ENCODE results near the gene IGSF11.
"Not testable (repeated sequence)": the region's sequence is repeated elsewhere in the genome, so short reads cannot be mapped to it uniquely, and the experiment has no call there.

Gene IGSF11

DNA sequence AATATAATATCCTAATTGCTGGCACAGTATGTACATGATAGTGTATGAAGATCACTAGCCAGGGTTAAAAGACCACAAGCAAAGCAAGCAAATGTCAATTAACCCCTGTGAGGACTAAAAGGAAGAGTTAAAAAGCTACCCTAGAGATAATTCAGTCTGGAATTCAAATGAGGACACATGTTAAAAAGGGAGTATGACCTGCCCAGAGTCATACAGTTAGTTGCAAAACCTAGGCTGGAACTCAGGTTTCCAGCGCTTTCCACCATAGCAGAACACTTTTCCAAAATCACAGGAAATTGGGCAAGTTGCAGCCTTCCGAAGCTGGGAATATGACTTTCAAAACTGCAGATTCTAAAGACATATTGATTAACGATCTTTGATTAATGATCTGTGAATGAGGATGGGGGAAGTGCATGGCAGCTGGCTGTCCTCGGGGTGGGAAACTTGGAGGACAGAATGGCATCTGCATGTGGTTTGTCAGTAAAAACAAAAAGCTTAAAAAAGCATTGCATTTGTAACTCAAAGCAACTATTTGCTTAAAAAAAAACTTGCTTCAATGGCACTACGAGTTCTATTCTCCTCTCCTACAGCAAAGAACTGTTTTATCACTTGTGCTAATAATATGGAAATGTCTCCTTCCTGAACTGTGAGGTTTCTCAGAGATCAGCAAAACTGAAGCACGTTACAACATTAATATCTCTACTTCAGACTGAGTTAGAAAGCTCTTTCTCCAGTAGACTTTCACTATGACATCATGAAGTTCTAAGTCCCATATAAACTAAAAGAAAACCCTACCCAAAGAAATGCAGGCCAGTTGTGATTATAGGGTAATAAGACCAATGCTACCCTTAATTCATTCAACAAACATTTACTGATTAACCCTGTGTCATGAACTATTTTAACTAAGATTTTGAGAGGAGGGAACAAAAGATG, 46.2 kb downstream of the IGSF11 start:
- no peak for DNase-seq

DNA sequence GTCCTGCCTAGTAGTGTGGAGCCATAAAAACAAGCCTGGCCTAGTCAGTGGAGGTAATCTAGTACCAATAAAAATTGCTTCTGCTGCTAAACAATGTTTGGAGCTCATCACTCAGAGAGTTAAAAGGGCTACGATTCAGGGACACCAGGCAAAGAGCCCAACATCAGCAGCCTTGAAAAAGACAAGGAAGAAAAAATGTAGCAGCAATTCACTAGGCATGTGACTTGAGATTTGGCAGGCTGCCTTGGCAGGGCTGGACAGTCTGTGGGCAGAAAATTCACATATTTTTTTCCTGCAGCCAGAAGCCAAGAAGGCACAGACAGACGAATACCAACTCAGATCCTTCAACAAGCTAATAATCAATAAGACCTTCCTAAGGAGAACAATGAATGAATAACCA, 47.2 kb downstream of the IGSF11 start:
- DNase-seq: no peak

DNA sequence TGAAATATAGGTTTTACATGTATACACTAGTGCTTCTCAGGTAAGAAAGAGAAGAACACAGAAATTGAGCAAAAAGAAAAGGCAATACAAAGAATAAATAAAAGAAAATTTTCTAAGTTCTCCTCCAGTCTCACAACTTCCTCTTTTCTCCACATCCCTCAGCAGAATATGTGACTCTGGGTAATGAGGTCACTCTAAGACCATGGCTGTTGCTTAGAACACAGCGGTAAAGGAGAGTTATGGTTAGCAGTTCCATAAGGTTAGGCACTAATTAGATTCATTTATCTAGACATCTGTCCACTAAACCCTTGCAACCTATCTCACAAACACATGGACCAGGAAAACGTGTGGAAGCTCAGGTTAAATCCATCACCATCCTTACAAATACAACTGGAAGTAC, 47.9 kb downstream of the IGSF11 start:
- no peak for DNase-seq

DNA sequence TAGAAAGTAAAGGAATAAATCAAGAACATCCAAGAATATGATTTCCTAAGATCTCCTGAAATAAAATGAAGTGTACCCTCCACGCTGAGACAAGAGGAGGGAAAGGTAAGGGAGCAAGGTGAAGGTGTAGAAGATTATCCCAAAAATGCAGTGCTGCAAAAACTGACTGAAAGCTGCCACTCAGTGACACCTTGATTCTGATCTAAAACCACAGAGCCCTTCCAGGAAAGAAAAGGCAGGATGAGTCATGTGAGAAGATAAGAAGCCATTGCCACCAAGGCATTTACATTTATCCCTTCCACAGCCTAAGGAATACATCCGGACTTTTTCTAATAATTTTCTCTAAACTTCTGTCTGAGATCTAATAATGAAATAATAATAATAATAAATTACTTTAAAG, 49.9 kb downstream of the IGSF11 start:
- no peak for DNase-seq

DNA sequence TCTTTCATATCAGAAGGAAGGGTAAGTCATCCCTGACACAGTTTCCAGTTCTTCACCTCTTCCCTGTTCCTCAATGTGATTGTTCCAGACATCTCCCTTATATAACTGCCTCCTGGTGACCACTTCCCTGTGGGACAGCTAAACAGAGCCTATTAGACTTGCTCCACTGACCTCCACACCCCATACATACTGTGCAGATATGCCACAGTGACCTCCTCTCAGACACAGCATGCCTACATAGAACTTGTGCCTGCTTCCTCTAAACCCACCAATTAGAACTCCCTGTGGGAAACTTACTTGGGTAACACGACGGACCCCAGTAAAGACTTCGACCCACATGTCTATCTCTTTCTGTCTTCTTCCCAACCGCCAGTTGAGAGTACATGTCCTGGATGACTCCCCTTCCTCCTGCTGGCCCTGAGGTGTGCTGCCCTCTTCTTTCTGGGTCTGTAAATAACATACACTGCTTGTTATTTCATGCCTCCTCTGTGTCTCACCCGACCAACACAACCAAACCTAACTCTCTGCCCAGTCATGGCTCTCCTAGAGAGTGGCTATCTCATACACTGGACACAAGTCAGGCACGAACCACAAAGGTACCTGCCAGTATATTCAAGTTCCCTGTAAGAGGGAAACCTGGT, 53.0 kb downstream of the IGSF11 start:
- DNase-seq: no peak

DNA sequence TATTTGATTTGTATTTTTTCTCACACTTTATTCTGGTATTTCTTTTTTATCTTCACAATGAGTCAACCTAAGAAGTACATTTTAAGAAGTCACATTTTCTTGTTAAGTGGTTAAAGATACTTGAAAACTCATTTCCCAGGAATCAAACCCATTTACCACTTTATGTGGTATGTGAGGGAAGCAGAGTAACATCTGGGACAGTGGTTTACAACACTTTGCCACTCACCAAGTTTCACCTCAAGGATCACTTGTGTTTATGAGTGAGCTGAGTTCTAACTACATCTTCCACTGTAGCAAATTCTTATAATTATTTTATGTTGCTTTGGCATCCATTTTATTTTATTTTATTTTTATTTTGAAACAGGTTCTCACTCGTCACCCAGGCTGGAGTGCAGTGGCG, 53.8 kb downstream of the IGSF11 start:
- DNase-seq: no peak

DNA sequence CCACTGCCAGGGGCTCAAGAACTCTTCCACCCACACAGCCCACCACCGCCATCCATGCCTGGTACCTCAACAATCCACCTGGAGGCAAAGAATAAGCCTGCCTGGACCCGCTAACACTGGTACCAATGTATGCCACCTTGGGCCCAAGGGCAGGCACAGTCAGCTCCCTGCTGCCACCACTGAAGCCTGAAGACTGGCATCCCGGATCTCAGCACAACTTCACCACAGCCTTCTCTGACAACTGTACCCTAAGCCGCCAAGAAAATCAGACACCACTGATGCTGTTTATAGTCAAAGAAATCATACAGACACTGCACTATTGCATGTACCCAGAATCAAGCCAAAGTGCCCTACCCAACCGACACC, 56.3 kb downstream of the IGSF11 start:
- no peak for DNase-seq

DNA sequence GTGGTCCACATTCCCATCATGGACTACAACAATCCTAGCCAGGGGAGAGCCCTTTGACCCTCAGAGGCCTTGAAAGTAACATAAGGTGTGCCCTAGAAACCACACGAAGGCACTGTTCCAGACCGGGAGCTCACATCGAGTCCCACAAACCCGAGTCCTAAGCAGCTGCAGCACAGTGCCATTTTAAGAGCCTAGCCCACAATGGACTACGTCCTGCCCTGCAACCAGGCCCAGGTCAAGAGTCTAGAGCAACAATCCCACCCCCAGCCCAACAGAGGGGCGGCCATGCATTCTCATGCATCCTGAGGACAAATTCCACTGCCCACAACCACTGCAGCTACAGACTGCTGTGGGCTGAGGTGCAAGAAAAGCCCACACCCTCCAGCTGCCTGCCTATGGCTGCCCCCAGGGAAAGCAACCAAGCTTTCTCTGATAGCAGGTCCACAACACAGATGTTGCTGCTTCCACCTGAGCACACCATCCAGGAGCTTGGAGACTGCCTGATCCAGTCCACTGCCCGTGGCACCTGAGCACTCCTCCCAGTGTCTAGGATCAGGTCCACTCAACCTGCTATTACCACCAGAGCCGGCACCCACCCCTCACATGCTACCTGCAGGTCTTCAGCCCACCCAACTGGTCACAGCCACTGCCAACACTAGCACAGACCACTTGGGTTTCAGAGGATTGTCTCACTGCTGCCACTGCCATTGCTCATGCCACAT, 56.8 kb downstream of the IGSF11 start:
- no peak for DNase-seq

DNA sequence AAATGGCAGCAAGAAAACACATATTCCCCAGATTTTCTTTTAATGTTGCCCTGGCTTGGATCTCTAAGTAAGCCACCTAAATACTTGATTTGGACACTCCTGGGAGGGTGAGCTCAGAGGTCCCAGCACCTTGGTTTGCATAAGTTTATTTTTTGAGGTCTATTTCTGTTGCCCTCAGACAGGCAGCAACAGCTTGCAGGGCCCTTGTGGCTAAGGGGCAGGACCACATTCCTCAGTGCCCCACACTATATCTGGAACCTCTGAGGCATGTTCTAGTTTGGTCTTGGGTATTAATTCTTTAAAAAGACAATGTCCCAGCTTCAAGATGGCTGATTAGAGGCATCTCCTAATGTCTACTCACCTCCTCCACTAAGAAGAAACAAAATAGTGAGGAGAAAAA, 57.5 kb downstream of the IGSF11 start:
- no peak for DNase-seq

DNA sequence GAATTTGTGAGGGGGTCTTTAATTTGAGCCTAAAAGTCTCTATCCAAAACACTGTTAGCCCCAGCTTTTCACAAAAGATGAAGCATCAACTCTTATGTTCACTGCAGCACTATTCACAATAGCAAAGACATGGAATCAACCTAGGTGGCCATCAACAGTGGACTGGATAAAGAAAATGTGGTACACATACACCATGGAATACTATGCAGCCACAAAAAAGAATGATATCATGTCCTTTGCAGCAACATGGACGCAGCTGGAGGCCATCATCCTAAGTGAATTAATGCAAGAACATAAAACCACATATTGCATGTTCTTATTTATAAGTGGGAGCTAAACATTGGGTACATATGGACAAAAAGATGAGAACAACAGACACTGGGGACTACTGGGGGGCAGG, 59.2 kb downstream of the IGSF11 start:
- not testable (repeated sequence) for DNase-seq

DNA sequence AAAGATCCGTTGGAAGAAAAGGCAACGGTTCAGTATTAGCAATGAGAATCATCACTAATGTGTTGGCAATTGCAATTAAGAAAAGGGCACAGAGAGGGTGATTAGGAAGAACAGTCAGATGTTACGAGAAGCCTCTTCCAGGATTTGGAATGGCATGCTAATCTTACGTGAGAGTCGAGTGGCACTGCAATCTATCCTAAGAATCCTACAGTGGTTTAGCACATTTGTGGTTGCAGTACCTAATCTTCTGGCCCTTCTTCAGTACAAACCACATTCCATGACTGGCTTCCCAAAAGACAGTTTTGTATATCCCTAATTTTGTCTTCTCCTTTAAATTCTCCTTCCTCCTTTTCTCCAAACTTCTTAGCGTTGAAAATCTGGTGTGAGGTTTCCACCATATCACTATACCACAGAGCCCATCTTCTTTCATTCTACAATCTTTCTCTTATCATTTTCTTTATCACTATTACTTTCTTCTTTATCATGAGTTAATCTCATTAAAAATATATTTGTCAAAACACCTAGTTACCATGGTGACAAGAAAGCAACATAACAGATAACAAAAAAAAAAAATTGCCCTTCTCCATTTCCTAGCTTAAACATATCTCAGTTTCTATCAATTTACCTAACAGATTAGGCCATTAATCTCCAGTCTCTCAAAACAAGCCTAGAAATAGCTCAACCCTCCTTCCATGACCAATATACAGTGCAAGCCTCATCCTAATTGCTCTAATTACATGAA, 60.1 kb downstream of the IGSF11 start:
- no peak for DNase-seq

DNA sequence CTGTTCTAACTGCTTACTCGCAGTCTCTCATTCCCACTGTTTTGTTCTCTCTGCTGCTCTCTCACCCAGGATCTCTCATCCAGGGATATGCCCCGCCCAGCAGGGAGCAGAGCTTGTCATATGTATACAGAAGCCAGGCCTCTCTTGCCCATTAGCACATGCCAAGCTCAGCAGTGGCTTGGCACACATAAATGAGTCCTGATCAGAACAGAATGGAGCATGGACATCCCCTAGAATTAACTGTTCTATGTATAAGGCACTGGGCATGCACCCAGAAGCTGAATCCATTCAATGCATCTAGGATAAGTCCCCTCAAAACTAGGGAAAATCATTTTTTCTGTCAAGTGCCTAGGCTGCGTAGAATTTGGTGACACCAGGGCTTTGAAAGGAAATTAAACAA, 61.6 kb downstream of the IGSF11 start:
- peak; percentile 14 for DNase-seq

DNA sequence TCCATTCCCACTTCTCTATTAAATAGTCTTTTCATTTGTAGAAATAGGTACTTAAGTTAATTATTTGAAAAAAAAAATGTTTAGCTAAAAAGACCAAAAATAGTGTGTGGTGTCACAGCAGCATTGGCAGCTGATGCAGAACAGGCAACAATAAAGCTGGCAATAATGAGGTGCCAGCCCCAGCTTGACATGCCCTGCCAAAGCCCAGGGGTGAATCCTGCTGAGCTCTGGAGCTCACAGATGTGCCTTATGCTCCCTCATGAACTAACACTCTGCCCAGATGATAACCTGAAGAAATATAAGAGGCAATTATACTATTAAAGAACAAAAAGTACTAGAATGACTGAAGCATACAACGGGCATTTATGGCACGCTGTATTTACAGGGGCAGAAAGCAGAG, 63.8 kb downstream of the IGSF11 start:
- peak; percentile 8 for DNase-seq

DNA sequence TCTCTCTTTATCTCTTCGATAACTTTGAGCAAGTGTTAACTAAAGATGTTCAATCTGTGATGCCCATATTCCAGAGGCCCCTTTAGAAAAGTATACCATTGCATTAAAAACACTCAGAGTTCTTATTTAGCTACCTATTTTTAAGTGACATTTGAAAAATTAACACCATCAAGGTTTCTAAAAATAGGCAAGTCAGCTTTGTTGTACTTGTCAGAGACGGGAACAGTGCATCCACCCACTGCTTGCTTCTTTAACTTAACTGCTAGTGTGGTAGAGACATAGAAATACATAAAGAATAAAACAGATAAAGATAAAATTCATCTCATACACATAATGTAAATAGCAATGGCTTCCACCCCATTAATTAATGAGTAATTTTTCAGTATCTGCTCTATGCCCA, 66.0 kb downstream of the IGSF11 start:
- DNase-seq: no peak

DNA sequence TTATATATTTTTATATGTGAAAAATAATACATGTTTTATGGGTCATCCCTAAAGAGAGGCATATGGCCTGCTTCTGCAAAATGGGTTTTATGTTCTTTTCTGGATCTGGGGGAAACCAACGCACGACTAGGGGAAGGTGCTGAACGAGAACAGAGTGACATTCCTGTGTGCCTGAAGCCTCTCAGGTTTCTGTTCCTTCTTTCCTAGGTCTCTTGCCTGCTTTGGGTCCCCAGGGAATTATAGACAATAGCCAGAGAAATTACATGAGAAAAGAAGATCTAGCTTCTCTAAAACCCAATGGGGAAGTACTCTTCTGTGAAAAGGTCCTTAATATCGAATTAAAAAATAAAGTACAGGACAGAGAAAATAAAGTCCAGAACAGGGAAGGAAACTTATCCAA, 66.5 kb downstream of the IGSF11 start:
- DNase-seq: no peak

DNA sequence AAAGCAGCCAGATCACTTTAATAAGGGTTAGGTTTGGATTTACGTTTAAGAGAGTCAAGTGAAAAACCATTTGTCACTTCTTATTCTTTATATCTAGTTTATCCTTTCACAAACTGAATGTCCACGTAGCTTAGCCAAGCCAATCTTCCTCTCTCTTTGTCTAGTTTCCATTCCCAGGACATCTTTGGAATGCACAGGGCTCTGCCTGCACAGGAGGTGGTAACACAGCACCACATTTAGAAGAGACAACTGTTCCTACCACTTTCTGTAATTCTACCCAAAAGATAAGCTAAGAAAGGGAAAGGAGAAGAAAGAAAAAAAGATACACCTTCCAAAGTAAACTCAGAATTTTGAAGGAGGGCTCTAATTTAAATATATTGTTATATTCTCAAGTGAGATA, 67.9 kb downstream of the IGSF11 start:
- DNase-seq: no peak

DNA sequence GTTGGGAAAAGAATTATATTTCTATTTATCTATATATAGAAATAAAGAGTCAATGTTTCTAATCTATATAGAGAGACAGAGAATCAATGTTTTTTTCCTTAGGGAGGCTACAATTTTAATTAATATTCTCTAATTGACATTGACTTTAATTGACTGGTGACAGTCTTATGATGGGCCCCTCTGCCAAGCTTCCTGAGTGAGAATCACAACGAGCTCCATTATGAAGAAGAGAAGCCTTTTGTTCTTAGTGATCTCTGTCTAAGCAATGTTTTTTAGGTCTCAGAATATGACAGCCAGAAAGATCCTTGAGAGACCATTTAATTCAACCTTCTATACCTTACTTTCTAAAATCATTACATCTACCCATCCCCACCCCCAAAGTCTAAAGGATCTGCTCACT, 70.9 kb downstream of the IGSF11 start:
- DNase-seq: no peak

DNA sequence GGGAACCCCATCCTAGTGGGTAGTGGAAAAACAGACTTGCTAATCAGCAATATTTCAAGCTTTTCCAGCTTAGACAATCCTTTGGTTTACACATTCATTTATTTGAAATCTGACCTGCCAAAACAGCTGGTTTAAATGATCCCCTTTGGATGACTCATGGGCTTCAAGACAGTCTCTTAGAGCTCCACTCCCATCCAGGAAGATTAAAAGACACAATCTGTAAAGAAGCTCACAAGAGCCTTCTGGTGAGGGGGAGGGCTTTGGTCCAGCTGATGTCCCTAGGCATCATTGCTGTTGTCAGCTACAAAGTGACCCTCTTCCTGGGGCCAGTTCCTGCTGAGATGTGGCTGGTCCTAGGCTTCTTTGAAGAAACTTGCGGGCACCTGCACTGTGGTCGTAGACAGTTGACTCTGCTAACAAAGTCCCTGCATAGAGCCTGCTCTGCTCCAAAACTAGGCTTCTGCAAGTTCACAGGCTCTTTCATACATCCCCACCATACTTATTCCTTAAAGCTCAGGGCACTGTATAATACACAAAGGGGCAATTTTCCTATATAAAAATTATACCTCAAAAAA, 73.7 kb downstream of the IGSF11 start:
- no peak for DNase-seq

DNA sequence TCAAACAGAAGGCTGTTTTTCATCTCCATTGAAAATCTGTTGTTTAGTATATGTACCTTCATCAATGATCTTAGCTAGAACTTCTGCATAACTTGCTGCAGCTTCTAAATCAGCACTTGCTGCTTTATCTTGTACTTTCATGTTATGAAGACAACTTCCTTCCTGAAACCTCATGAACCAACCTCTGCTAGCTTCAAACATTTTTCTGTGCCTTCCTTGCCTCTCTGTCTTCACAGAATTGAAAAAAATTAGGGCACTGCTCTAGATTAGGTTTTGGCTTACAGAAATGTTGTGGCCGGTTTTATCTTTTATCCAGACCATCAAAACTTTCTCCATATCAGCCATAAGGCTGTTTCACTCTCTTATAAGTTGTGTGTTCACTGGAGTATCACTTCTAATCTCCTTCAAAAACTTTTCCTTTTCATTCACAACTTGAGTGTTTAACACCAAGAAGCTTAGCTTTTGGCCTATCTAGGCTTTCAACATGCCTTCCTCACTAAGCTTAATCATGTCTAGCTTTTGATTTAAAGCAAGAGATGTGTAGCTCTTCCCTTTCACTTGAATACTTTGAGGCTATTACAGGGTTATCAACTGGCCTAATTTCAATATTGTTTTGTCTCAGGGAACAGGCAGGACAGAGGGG, 78.6 kb downstream of the IGSF11 start:
- no peak for DNase-seq

DNA sequence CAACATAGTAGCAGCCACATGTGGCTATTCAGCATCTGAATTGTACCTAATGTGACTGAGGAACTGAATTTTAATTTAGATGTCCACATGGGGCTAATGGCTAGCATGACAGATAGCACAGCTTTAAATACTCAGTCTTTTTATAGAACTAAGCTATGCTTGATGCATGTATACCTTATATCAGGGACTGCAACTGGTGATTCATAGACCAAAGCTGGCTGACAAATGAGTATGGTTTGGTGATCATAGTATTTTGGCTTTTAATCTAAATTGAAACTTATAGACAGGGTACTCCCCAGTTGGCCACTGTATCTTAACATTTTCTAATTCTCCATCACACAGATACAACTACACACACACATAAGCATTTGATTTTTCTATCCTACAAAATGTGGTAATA, 83.6 kb downstream of the IGSF11 start:
- DNase-seq: no peak

DNA sequence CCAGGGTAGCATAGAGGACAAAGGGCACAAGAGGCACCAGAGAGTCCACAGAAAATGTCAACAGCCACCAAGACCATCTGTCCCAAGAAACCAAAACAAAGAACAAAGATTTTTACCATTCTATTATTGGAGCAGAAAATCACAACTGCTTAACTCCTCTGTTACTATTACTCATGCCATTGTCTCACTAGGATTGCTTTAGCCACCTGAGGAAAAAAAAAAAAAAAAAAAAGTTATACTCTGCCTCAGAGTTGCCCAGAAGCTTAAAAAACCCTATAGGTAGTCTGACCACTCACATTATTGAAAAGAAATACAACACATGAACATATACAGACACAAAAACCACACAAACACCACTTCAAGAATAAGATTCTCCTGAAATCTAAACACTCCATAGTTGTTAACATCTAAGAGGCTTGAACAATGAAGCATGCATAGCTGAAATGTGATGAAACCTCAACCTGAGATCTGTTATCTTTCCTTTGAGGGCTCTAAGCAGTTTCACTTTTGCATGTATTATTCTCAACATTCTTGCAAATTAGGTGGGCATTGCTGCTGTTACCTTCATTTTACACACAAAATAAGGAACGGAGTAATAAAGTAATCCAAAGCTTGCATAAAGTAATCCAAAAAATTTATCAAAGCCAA, 85.4 kb downstream of the IGSF11 start:
- DNase-seq: no peak

DNA sequence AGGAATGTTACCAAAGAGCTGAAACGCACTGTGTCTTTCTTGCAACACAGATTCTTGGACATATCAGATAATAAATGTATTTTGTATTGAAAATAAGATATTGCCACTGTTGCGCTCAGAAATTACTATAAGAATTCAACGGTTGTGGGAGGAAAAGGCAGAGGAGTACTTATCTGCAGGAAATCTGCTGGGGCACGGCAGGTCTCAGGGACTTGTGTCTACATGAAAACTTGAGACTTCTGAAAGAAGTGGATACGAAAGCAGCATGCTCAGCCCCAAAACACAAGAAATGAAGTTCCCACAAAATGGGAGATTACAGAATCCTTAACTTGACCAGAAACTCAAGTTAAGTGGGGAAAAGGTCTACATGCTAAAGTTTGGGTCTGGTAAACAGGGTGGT, 86.5 kb downstream of the IGSF11 start:
- DNase-seq: no peak

All from NCI-H2081 treated with DMSO at 0.1 percent for 48 hours (cell line).